ENCODE measurements around the gene ZDHHC7. TPM values are rescaled to one million over a fixed set of nuclear protein-coding genes. Genes with fewer than 3 reads are reported as not detected.

The ZDHHC7 gene
- total and polyA plus RNA-seq, 9 donors: 23.9 to 54.5 (median 32.7) TPM

GRCh38 chr16:84927621-84928591 is 83.4 kb downstream of the ZDHHC7 start:
- H3K4me3 ChIP-seq: no peak overlapping the region
- H3K27ac ChIP-seq: peak overlapping the region; percentile 36 to 69
- no peaks in the 10 kb centered on the region for H3K9me3 ChIP-seq
- 32 to 38% (median 35%) methylated on average over 34 of the region's 34 CpGs for WGBS, 3 donors
- intact Hi-C loops (cut with DNase I): loop anchor here in 1 of 4 donors (5.0 kb wide), 1 partner anchor 91 kb away; no protein-coding TSS in a partner anchor
- DNase-seq: peak; percentile 64 to 87 (median 69)
- no peaks in the 10 kb centered on the region for H3K36me3 ChIP-seq
- TF ChIP-seq, protein P1, sequence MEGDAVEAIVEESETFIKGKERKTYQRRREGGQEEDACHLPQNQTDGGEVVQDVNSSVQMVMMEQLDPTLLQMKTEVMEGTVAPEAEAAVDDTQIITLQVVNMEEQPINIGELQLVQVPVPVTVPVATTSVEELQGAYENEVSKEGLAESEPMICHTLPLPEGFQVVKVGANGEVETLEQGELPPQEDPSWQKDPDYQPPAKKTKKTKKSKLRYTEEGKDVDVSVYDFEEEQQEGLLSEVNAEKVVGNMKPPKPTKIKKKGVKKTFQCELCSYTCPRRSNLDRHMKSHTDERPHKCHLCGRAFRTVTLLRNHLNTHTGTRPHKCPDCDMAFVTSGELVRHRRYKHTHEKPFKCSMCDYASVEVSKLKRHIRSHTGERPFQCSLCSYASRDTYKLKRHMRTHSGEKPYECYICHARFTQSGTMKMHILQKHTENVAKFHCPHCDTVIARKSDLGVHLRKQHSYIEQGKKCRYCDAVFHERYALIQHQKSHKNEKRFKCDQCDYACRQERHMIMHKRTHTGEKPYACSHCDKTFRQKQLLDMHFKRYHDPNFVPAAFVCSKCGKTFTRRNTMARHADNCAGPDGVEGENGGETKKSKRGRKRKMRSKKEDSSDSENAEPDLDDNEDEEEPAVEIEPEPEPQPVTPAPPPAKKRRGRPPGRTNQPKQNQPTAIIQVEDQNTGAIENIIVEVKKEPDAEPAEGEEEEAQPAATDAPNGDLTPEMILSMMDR (IDR thresholded peaks at IDR 0.05): no peak
- H3K27me3 ChIP-seq: no peaks in the 10 kb centered on the region
- H3K4me1 ChIP-seq (ENCODE audit: insufficient read depth): peaks cover 37% of the 10 kb centered on the region

DNA sequence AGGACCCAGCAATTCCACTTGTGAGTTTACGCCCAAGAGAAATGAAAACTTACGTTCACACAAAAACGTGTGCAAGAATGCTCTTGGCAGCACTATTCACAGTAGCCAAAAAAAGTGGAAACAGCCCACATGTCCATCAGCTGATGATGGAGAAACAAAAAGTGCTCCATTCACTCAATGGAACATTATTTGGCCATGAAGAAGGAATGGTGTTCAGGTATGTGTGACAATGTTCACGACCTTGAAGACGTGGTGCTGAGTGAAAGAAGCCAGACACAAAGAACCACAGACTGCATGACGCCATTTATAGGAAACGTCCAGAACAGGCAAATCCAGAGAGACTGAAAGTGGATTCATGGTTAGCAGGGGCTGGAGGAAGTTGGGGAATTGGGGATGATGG is 84.9 kb downstream of the ZDHHC7 start:
- H3K4me1 ChIP-seq (ENCODE audit: insufficient read depth): peaks cover 44% of the 10 kb centered on the region
- WGBS, 3 donors: 46 to 79% (median 48%) methylated on average over 7 of the region's 7 CpGs
- H3K4me3 ChIP-seq: no peak overlapping the region
- no peaks in the 10 kb centered on the region for H3K27me3 ChIP-seq
- TF ChIP-seq, protein P1 (IDR thresholded peaks at IDR 0.05): no peak
- TF ChIP-seq POLR2A (IDR thresholded peaks at IDR 0.05) (no peak), EP300 (IDR thresholded peaks at IDR 0.05) (no peak)
- no peaks in the 10 kb centered on the region for H3K36me3 ChIP-seq
- intact Hi-C loops (cut with DNase I): loop anchor here in 1 of 4 donors (5.0 kb wide), 1 partner anchor 89 kb away; no protein-coding TSS in a partner anchor
- no peak overlapping the region for H3K27ac ChIP-seq
- DNase-seq: no peak
- no peaks in the 10 kb centered on the region for H3K9me3 ChIP-seq

GRCh38 chr16:84925773-84926372 is 85.5 kb downstream of the ZDHHC7 start:
- no peaks in the 10 kb centered on the region for H3K9me3 ChIP-seq
- no peak overlapping the region for H3K27ac ChIP-seq
- no peaks in the 10 kb centered on the region for H3K27me3 ChIP-seq
- no peak overlapping the region for H3K4me3 ChIP-seq
- H3K4me1 ChIP-seq (ENCODE audit: insufficient read depth): peaks cover 44% of the 10 kb centered on the region
- 92 to 95% (median 93%) methylated on average over 19 of the region's 19 CpGs for WGBS, 3 donors
- TF ChIP-seq EP300 (IDR thresholded peaks at IDR 0.05): no peak
- no peaks in the 10 kb centered on the region for H3K36me3 ChIP-seq
- intact Hi-C loops (cut with DNase I): loop anchor here in 1 of 4 donors (5.0 kb wide), 1 partner anchor 89 kb away; no protein-coding TSS in a partner anchor
- no peak for DNase-seq

- Histone ChIP-seq H3K27ac (no peak overlapping the region), H3K9me3 (no peaks in the 10 kb centered on the region), H3K36me3 (no peaks in the 10 kb centered on the region), H3K4me1 (ENCODE audit: insufficient read depth) (peaks cover 42% of the 10 kb centered on the region), H3K4me3 (no peak overlapping the region), H3K27me3 (no peaks in the 10 kb centered on the region)
- TF ChIP-seq, protein P1 (IDR thresholded peaks at IDR 0.05): peak in 1 of 3 donors; percentile 43
- TF ChIP-seq POLR2A (IDR thresholded peaks at IDR 0.05): no peak
- DNase-seq: peak; percentile 53 to 79 (median 66)
- intact Hi-C loops (cut with DNase I): loop anchor here in 1 of 4 donors (5.0 kb wide), 1 partner anchor 88 kb away; no protein-coding TSS in a partner anchor
- 69 to 85% (median 75%) methylated on average over 11 of the region's 11 CpGs for WGBS, 3 donors
Observed at GRCh38 chr16:84925092-84925772, 86.1 kb downstream of the ZDHHC7 start.
